ENCODE data around the gene MYO15B. TPM values are rescaled to one million over a fixed set of nuclear protein-coding genes. Genes with fewer than 3 reads are reported as not detected.

The MYO15B gene
- total RNA-seq, 2 donors from 2014 or later, result 210 to 462 TPM

DNA sequence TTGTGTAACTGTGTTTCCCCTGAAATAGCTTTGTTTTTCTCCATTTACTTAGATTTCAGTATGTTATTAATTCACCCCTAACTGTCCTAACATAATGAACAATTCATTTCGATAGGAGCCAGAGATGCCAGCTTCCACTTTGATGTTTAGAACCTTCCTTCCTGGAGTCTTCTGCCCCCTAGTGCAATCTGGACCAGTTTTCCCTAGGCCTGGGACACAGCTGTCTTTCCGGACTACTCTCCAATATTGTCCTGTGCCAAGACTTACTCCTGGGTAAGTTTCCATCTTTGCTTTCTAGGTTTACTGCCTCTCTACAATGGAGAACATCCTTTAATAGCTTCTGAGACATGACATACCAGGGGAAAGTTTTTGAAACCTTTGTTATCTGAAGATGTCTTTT is 66.6 kb downstream of the MYO15B start:
- intact Hi-C loops (cut with DNase I), result no loop called here
- DNase-seq, result no peak
- Histone ChIP-seq H3K36me3 (no peaks in the 10 kb centered on the region), H3K27ac (no peak overlapping the region), H3K4me1 (no peaks in the 10 kb centered on the region), H3K27me3 (no peaks in the 10 kb centered on the region), H3K9ac (ENCODE audit: low read depth in 2 of 2, low read length in 2 of 2) (no peak overlapping the region), H3K9me3 (no peaks in the 10 kb centered on the region), H3K4me3 (no peak overlapping the region)
- TF ChIP-seq, protein P1, sequence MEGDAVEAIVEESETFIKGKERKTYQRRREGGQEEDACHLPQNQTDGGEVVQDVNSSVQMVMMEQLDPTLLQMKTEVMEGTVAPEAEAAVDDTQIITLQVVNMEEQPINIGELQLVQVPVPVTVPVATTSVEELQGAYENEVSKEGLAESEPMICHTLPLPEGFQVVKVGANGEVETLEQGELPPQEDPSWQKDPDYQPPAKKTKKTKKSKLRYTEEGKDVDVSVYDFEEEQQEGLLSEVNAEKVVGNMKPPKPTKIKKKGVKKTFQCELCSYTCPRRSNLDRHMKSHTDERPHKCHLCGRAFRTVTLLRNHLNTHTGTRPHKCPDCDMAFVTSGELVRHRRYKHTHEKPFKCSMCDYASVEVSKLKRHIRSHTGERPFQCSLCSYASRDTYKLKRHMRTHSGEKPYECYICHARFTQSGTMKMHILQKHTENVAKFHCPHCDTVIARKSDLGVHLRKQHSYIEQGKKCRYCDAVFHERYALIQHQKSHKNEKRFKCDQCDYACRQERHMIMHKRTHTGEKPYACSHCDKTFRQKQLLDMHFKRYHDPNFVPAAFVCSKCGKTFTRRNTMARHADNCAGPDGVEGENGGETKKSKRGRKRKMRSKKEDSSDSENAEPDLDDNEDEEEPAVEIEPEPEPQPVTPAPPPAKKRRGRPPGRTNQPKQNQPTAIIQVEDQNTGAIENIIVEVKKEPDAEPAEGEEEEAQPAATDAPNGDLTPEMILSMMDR (IDR thresholded peaks at IDR 0.05), result no peak

DNA sequence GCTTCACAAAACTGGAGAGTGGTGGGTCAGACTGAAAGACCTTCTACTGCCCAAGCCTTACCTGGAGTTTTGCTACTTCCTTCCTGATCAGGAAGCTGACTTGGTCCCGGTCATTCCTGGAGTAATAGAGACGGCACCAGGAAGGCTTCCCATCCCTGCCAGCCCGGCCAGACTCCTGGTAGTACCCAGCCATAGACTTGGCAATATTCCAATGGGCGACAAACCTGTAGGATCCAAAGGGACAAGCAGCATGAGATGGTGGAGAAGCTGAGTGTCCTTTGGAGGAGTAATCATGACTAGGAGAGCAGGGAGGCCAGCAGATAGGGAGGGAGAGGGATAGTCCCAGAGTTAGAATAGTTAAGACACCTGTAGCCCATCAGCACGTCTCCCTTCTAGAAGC is 70.6 kb downstream of the MYO15B start:
- no peak for DNase-seq
- no peak overlapping the region for H3K9ac ChIP-seq (ENCODE audit: low read depth in 2 of 2, low read length in 2 of 2)
- H3K4me1 ChIP-seq, result no peaks in the 10 kb centered on the region
- TF ChIP-seq, protein P1 (IDR thresholded peaks at IDR 0.05), result no peak
- intact Hi-C loops (cut with DNase I), result no loop called here
- H3K9me3 ChIP-seq, result no peaks in the 10 kb centered on the region
- no peak overlapping the region for H3K27ac ChIP-seq
- H3K36me3 ChIP-seq, result peaks cover 9% of the 10 kb centered on the region
- no peaks in the 10 kb centered on the region for H3K27me3 ChIP-seq
- H3K4me3 ChIP-seq, result no peak overlapping the region

- peaks cover 9% of the 10 kb centered on the region for H3K36me3 ChIP-seq
- DNase-seq, result no peak
Measured at GRCh38 chr17:75661531-75661930, 73.9 kb downstream of the MYO15B start.

DNA sequence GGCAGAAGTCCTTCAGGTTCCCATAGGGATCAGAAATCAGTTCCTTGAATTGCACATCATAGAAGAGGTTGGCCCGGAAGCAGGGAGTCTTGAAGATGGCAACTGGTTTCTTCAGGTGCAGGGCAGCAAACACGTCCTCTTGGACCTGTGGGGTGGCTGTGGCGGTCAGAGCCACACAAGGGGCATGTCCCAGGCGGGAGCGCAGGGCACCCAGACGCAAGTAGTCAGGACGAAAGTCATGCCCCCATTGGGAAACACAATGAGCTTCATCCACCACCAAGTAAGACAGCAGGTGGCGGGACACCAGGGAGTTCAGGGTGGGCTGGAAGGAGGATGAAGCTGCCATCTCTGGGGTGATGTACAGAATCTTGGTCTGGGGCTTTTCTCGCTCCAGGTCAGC is 74.9 kb downstream of the MYO15B start:
- no peaks in the 10 kb centered on the region for H3K4me1 ChIP-seq
- H3K27me3 ChIP-seq, result no peaks in the 10 kb centered on the region
- H3K9me3 ChIP-seq, result no peaks in the 10 kb centered on the region
- H3K36me3 ChIP-seq, result peaks cover 9% of the 10 kb centered on the region
- no peak overlapping the region for H3K4me3 ChIP-seq
- H3K9ac ChIP-seq (ENCODE audit: low read depth in 2 of 2, low read length in 2 of 2), result no peak overlapping the region
- TF ChIP-seq, protein P1 (IDR thresholded peaks at IDR 0.05), result no peak
- intact Hi-C loops (cut with DNase I), result no loop called here
- no peak overlapping the region for H3K27ac ChIP-seq
- DNase-seq, result no peak

More at GRCh38 chr17:75661531-75661930, 73.9 kb downstream of the MYO15B start:
- H3K4me1 ChIP-seq, result no peaks in the 10 kb centered on the region
- TF ChIP-seq, protein P1 (IDR thresholded peaks at IDR 0.05), result no peak
- intact Hi-C loops (cut with DNase I), result no loop called here
- H3K9me3 ChIP-seq, result no peaks in the 10 kb centered on the region
- no peaks in the 10 kb centered on the region for H3K27me3 ChIP-seq
- no peak overlapping the region for H3K4me3 ChIP-seq
- H3K9ac ChIP-seq (ENCODE audit: low read depth in 2 of 2, low read length in 2 of 2), result no peak overlapping the region
- no peak overlapping the region for H3K27ac ChIP-seq

GRCh38 chr17:75664099-75664549 is 76.5 kb downstream of the MYO15B start:
- DNase-seq, result no peak
- Histone ChIP-seq H3K4me1 (no peaks in the 10 kb centered on the region), H3K27me3 (no peaks in the 10 kb centered on the region), H3K4me3 (no peak overlapping the region), H3K9ac (ENCODE audit: low read depth in 2 of 2, low read length in 2 of 2) (no peak overlapping the region), H3K36me3 (peaks cover 9% of the 10 kb centered on the region), H3K9me3 (no peaks in the 10 kb centered on the region), H3K27ac (no peak overlapping the region)
- TF ChIP-seq, protein P1 (IDR thresholded peaks at IDR 0.05), result no peak
- intact Hi-C loops (cut with DNase I), result no loop called here

Measured in colonic mucosa (tissue), 4 donors.